GM23338 (cell line): ENCODE data around the gene TMPRSS13. TPM values are rescaled to one million over a fixed set of nuclear protein-coding genes. Genes with fewer than 3 reads are reported as not detected.

Experiments used
- CREB1 ChIP-seq: fragments of 250-450 bp; sonication (Bioruptor Pico); IDR thresholded peaks from 2 replicates; pipeline ENCODE4 v1.5.0; 2020; ENCODE audit warnings: low read depth, mild to moderate bottlenecking, moderate library complexity
- EZH2phosphoT487 ChIP-seq: fragments of 200-600 bp; sonication (generic); IDR thresholded peaks from one replicate; pipeline ENCODE4 v1.8.1; 2018; ENCODE audit warnings: antibody characterized with exemption; ENCODE audit not compliant: unreplicated experiment
- JUNB ChIP-seq: IDR thresholded peaks from one replicate; pipeline ENCODE4 v1.6.1; 2016; ENCODE audit warnings: antibody characterized with exemption; ENCODE audit not compliant: unreplicated experiment
- POLR2AphosphoS5 ChIP-seq: IDR thresholded peaks from 2 replicates; pipeline ENCODE4 v1.6.1; 2016; ENCODE audit warnings: antibody characterized with exemption, low read depth
- polyA plus RNA-seq: library from polyadenylated mRNA; unstranded; fragments of >200 nt; fragmentation: Nextera tagmentation; extraction: Ambion mirVana; gene quantifications from 2 replicates; pipeline ENCODE4 v1.2.1, GENCODE V29; 2016
- total RNA-seq: library from RNA; depleted of rRNA; stranded (reverse); fragments of >200 nt; shearing (Covaris generic); gene quantifications from 2 replicates; pipeline ENCODE4 v1.2.3, GENCODE V29; 2014
- TF ChIP-seq, protein P1 (sequence below): fragments of 250-450 bp; sonication (Bioruptor Pico); IDR thresholded peaks from 2 replicates; pipeline ENCODE4 v1.5.0; 2020; ENCODE audit warnings: mild to moderate bottlenecking, moderate library complexity
- TF ChIP-seq, protein P2 (sequence below): IDR thresholded peaks from 2 replicates; pipeline ENCODE4 v1.6.1; 2016; ENCODE audit warnings: antibody characterized with exemption
- TF ChIP-seq, protein P3 (sequence below): IDR thresholded peaks from one replicate; pipeline ENCODE4 v1.6.1; 2018; ENCODE audit warnings: antibody characterized with exemption; ENCODE audit not compliant: unreplicated experiment

Gene TMPRSS13
- total and polyA plus RNA-seq, 2 experiments from 2014 or later, result 0.31 TPM; not detected in 1

DNA sequence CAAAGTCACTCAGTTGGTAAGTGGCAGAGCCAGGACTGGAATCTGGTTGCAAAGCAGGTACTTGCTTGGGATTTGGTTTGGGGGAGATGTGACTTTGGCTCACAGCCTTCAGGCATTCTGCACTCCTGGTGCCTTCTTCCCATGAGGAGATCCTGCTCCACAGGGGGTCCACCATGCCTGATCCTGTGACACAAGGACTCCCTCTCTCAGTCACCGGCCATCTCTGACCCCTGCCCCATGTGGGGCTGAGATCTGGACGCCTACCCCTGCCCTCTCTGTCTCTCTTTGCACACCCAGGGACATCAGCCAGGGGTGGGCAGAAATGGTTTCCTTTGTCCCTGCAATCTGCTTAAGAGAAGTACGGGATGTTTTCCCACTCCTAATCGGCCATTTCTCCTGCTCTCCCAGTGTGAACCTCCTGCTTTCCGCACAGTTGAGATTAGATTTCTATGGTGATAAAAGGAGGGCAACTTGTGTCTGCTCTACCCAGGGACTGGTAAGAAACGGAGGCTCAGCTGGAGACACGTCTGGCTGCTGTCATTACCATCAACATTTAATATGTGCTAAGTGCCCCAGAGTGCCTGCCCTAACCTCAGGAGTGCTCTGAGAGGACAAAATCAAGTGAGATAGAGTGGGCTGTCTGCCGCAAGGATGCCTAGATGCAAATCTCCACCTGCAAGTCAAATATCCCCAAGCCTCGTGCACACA is 41.6 kb downstream of the TMPRSS13 start (continued):
- TF ChIP-seq, protein P1, sequence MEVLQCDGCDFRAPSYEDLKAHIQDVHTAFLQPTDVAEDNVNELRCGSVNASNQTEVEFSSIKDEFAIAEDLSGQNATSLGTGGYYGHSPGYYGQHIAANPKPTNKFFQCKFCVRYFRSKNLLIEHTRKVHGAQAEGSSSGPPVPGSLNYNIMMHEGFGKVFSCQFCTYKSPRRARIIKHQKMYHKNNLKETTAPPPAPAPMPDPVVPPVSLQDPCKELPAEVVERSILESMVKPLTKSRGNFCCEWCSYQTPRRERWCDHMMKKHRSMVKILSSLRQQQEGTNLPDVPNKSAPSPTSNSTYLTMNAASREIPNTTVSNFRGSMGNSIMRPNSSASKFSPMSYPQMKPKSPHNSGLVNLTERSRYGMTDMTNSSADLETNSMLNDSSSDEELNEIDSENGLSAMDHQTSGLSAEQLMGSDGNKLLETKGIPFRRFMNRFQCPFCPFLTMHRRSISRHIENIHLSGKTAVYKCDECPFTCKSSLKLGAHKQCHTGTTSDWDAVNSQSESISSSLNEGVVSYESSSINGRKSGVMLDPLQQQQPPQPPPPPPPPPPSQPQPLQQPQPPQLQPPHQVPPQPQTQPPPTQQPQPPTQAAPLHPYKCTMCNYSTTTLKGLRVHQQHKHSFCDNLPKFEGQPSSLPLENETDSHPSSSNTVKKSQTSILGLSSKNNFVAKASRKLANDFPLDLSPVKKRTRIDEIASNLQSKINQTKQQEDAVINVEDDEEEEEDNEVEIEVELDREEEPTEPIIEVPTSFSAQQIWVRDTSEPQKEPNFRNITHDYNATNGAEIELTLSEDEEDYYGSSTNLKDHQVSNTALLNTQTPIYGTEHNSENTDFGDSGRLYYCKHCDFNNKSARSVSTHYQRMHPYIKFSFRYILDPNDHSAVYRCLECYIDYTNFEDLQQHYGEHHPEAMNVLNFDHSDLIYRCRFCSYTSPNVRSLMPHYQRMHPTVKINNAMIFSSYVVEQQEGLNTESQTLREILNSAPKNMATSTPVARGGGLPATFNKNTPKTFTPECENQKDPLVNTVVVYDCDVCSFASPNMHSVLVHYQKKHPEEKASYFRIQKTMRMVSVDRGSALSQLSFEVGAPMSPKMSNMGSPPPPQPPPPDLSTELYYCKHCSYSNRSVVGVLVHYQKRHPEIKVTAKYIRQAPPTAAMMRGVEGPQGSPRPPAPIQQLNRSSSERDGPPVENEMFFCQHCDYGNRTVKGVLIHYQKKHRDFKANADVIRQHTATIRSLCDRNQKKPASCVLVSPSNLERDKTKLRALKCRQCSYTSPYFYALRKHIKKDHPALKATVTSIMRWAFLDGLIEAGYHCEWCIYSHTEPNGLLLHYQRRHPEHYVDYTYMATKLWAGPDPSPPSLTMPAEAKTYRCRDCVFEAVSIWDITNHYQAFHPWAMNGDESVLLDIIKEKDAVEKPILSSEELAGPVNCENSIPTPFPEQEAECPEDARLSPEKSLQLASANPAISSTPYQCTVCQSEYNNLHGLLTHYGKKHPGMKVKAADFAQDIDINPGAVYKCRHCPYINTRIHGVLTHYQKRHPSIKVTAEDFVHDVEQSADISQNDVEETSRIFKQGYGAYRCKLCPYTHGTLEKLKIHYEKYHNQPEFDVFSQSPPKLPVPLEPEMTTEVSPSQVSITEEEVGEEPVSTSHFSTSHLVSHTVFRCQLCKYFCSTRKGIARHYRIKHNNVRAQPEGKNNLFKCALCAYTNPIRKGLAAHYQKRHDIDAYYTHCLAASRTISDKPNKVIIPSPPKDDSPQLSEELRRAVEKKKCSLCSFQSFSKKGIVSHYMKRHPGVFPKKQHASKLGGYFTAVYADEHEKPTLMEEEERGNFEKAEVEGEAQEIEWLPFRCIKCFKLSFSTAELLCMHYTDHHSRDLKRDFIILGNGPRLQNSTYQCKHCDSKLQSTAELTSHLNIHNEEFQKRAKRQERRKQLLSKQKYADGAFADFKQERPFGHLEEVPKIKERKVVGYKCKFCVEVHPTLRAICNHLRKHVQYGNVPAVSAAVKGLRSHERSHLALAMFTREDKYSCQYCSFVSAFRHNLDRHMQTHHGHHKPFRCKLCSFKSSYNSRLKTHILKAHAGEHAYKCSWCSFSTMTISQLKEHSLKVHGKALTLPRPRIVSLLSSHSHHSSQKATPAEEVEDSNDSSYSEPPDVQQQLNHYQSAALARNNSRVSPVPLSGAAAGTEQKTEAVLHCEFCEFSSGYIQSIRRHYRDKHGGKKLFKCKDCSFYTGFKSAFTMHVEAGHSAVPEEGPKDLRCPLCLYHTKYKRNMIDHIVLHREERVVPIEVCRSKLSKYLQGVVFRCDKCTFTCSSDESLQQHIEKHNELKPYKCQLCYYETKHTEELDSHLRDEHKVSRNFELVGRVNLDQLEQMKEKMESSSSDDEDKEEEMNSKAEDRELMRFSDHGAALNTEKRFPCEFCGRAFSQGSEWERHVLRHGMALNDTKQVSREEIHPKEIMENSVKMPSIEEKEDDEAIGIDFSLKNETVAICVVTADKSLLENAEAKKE (CRISPR knock-in tag), result no peak
- TF ChIP-seq POLR2AphosphoS5 (no peak), CREB1 (no peak), EZH2phosphoT487 (no peak), JUNB (no peak)
- TF ChIP-seq, protein P2, sequence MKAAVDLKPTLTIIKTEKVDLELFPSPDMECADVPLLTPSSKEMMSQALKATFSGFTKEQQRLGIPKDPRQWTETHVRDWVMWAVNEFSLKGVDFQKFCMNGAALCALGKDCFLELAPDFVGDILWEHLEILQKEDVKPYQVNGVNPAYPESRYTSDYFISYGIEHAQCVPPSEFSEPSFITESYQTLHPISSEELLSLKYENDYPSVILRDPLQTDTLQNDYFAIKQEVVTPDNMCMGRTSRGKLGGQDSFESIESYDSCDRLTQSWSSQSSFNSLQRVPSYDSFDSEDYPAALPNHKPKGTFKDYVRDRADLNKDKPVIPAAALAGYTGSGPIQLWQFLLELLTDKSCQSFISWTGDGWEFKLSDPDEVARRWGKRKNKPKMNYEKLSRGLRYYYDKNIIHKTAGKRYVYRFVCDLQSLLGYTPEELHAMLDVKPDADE, result no peak
- TF ChIP-seq, protein P3, sequence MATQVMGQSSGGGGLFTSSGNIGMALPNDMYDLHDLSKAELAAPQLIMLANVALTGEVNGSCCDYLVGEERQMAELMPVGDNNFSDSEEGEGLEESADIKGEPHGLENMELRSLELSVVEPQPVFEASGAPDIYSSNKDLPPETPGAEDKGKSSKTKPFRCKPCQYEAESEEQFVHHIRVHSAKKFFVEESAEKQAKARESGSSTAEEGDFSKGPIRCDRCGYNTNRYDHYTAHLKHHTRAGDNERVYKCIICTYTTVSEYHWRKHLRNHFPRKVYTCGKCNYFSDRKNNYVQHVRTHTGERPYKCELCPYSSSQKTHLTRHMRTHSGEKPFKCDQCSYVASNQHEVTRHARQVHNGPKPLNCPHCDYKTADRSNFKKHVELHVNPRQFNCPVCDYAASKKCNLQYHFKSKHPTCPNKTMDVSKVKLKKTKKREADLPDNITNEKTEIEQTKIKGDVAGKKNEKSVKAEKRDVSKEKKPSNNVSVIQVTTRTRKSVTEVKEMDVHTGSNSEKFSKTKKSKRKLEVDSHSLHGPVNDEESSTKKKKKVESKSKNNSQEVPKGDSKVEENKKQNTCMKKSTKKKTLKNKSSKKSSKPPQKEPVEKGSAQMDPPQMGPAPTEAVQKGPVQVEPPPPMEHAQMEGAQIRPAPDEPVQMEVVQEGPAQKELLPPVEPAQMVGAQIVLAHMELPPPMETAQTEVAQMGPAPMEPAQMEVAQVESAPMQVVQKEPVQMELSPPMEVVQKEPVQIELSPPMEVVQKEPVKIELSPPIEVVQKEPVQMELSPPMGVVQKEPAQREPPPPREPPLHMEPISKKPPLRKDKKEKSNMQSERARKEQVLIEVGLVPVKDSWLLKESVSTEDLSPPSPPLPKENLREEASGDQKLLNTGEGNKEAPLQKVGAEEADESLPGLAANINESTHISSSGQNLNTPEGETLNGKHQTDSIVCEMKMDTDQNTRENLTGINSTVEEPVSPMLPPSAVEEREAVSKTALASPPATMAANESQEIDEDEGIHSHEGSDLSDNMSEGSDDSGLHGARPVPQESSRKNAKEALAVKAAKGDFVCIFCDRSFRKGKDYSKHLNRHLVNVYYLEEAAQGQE, result no peak
